Cardiac muscle cell (in vitro differentiated cells and primary cell): Measurements from ENCODE around the gene KLHL3. TPM values are rescaled to one million over a fixed set of nuclear protein-coding genes. Genes with fewer than 3 reads are reported as not detected.
A peak's percentile ranks its signal among the peaks of the same experiment; 100 is the strongest.

Source experiments
- DNase-seq, 2 donors: peaks; one replicate each; pipeline versions ENCODE4 v3.0.0 to v3.0.0-alpha.2; 2010 to 2017; ENCODE audit warnings: low read depth in 1 of 2, low spot score in 1 of 2
- H3K27ac ChIP-seq: fragments of 200-600 bp; sonication (generic); 2 replicates; pipeline ENCODE4 v1.5.1; 2016
- H3K27me3 ChIP-seq: fragments of 200-600 bp; sonication (generic); 2 replicates; pipeline ENCODE4 v1.6.0; 2016; ENCODE audit warnings: control low read depth
- H3K36me3 ChIP-seq: fragments of 200-600 bp; sonication (generic); 2 replicates; pipeline ENCODE4 v1.5.1; 2016; ENCODE audit warnings: control low read depth
- H3K4me1 ChIP-seq: fragments of 200-600 bp; sonication (generic); 2 replicates; pipeline ENCODE4 v1.8.1; 2017; ENCODE audit warnings: low read depth, mild to moderate bottlenecking, mixed run types
- H3K4me3 ChIP-seq: fragments of 200-600 bp; sonication (generic); 2 replicates; pipeline ENCODE4 v1.5.1; 2016; ENCODE audit warnings: mild to moderate bottlenecking
- H3K9me3 ChIP-seq: fragments of 200-600 bp; sonication (generic); 2 replicates; pipeline ENCODE4 v1.5.1; 2017; ENCODE audit warnings: low read depth, mild to moderate bottlenecking, control low read depth
- polyA plus RNA-seq: library from polyadenylated mRNA; unstranded; fragments of >200 nt; fragmentation: Nextera tagmentation; extraction: Ambion mirVana; gene quantifications from 2 replicates; pipeline ENCODE4 v1.2.1, GENCODE V29; 2016
- total RNA-seq: library from RNA; depleted of rRNA; stranded (reverse); fragments of >200 nt; gene quantifications from 2 replicates; pipeline ENCODE4 v1.2.3, GENCODE V29; 2016
- TF ChIP-seq, protein P1 (sequence below): IDR thresholded peaks from 2 replicates; pipeline ENCODE4 v1.5.1; 2012; ENCODE audit warnings: low read depth, mild to moderate bottlenecking, low read length

KLHL3 gene
- total and polyA plus RNA-seq, 2 experiments from 2014 or later, result 11.4 to 16.8 TPM

DNA sequence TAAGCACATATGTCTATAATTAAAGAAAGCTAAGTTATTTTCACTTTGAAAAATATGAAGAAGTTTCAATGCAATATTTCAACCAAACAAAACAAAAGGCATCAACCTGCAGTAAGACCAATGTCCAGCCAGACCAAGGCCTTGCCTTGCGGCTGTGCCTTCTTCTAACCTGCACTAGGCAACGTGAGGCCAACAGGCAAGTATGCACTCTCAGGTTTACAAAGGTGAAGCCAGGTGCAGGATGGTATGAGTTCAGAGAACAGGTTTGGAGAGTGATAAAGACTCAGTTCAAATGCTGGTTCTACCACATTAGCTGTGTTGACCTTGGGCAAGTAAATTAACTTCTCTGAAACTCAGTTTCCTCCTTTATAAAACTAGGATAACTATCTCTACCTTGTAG, 79.3 kb downstream of the KLHL3 start:
- Histone ChIP-seq H3K36me3 (no peaks in the 10 kb centered on the region), H3K27ac (no peak overlapping the region), H3K4me1 (no peaks in the 10 kb centered on the region), H3K27me3 (no peaks in the 10 kb centered on the region), H3K4me3 (no peak overlapping the region), H3K9me3 (no peaks in the 10 kb centered on the region)
- no peak for DNase-seq
- TF ChIP-seq, protein P1, sequence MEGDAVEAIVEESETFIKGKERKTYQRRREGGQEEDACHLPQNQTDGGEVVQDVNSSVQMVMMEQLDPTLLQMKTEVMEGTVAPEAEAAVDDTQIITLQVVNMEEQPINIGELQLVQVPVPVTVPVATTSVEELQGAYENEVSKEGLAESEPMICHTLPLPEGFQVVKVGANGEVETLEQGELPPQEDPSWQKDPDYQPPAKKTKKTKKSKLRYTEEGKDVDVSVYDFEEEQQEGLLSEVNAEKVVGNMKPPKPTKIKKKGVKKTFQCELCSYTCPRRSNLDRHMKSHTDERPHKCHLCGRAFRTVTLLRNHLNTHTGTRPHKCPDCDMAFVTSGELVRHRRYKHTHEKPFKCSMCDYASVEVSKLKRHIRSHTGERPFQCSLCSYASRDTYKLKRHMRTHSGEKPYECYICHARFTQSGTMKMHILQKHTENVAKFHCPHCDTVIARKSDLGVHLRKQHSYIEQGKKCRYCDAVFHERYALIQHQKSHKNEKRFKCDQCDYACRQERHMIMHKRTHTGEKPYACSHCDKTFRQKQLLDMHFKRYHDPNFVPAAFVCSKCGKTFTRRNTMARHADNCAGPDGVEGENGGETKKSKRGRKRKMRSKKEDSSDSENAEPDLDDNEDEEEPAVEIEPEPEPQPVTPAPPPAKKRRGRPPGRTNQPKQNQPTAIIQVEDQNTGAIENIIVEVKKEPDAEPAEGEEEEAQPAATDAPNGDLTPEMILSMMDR, result no peak

DNA sequence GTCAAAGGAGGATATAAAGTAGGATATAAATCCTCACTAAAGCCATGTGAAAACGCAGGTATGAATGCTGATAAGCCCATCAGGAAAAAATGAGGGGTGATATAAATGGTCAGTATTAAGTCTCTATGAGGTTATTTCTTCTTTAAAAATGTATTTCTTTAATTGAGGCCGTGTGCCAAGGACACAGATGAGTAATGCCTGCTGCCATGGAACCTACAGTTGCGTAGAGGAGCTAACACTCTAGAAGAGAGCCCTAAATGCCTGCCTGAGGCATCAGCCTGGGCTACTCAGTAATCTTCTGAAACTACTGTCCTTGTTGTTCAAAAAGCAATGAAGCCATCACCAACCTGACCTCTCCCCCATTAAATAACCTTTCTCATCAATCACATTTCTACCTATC, 84.9 kb downstream of the KLHL3 start:
- peak in 1 of 2 donors; percentile 57 for DNase-seq
- TF ChIP-seq, protein P1, result no peak
- no peak overlapping the region for H3K4me3 ChIP-seq

DNA sequence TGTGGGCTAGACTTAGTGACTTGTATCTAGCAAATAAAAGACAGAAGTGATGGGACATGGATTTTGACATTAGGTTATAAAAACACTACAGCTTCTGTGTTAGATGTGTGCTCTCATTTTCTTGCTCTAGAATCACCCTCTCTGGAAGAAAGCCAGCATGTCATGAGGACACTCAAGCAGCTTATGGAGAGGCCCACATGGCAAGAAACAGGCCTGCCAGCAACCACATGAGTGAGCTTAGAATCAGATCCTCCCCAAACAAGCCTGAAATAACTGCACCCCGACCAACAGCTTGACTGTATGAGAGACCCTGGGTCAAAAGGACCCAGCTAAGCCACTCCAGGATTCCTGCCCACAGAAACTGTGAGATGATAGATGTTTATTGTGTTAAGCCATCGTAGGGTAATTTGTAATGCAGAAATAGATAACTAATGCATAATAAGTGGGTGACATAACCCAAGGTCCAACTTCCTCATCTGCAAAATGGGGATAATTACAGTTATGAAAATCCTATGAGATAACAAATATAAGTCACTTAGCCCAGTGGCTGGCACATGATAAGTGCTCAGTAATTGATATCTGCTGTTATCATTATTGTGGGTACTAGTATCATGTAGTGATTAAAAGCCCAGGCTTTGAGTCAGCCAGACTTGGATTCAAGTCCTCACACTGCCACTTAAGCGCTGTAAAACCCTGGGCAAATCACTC, 86.5 kb downstream of the KLHL3 start:
- TF ChIP-seq, protein P1, result no peak
- Histone ChIP-seq H3K27ac (no peak overlapping the region), H3K9me3 (no peaks in the 10 kb centered on the region), H3K27me3 (no peaks in the 10 kb centered on the region), H3K4me3 (no peak overlapping the region), H3K36me3 (no peaks in the 10 kb centered on the region), H3K4me1 (no peaks in the 10 kb centered on the region)
- DNase-seq, result peak; percentile 52 to 81

More for the DNA sequence above, 84.9 kb downstream of the KLHL3 start:
- H3K27ac ChIP-seq, result no peak overlapping the region
- no peaks in the 10 kb centered on the region for H3K36me3 ChIP-seq
- H3K4me1 ChIP-seq, result no peaks in the 10 kb centered on the region
- H3K9me3 ChIP-seq, result no peaks in the 10 kb centered on the region
- H3K27me3 ChIP-seq, result no peaks in the 10 kb centered on the region

DNA sequence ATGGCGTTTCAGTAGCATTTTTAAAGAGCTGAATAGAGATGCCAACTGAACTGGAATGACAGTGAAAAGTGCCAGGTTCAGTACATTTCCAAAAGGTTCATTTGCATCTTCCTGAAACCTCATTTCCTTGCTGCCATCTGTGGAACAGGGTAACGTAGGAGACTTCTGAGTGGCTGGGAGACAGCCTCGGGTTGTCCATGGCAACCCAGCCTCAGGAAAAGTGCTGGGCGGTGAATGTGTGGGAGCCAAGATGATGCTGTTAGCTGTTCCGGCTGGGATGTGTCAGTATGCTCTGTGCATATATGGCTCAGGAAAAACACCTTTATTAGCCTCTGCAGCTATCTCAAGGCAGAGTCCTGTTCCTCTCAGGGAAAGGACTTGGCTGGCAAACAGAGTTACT, 87.5 kb downstream of the KLHL3 start:
- Histone ChIP-seq H3K9me3 (no peaks in the 10 kb centered on the region), H3K4me1 (no peaks in the 10 kb centered on the region), H3K36me3 (no peaks in the 10 kb centered on the region), H3K27me3 (no peaks in the 10 kb centered on the region), H3K27ac (no peak overlapping the region), H3K4me3 (no peak overlapping the region)
- DNase-seq, result no peak
- TF ChIP-seq, protein P1, result no peak

DNA sequence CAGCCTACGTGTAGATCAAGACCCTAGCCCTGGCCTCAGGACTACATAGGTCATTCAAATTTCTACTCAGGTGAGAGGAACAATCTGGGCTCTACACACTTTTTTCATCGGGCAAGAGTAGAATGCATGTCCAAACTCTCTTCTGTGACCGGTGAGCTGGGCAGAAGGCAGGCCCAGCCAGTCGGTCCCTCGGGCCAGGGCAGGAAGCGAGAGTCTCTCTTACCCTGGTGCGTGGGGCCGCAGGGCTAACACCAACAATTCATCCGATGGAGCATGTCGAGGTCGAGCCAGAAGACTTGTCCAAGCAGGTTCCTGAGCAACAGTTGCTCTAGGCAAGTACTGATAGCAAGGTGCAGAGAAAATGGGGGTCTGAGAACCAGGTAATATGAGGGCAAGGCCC, 88.5 kb downstream of the KLHL3 start:
- no peaks in the 10 kb centered on the region for H3K9me3 ChIP-seq
- H3K4me3 ChIP-seq, result no peak overlapping the region
- TF ChIP-seq, protein P1, result no peak
- H3K36me3 ChIP-seq, result no peaks in the 10 kb centered on the region
- H3K27me3 ChIP-seq, result no peaks in the 10 kb centered on the region
- H3K4me1 ChIP-seq, result no peaks in the 10 kb centered on the region
- H3K27ac ChIP-seq, result no peak overlapping the region
- no peak for DNase-seq
